GM23338 (cell line): ENCODE data around the gene TMEM200A. TPM values are rescaled to one million over a fixed set of nuclear protein-coding genes. Genes with fewer than 3 reads are reported as not detected.

Experiments
- ATAC-seq: fragments of 200-7000 bp; cut with Tn5 transposase; 3 replicates; pipeline ENCODE4 v1.9.1; 2020
- DNase-seq: peaks from one replicate; pipeline ENCODE4 v3.0.0-alpha.2; 2015; ENCODE audit warnings: low spot score
- H2AFZ ChIP-seq: fragments of 200-600 bp; sonication (generic); 2 replicates; pipeline ENCODE4 v1.8.0; 2016; ENCODE audit warnings: antibody characterized with exemption, mild to moderate bottlenecking, moderate library complexity
- H3F3A ChIP-seq: fragments of 200-600 bp; sonication (generic); replicated peaks from 2 replicates; pipeline ENCODE4 v1.8.0; 2017; ENCODE audit warnings: antibody characterized with exemption, mixed run types, low read depth
- H3K27ac ChIP-seq: fragments of 200-600 bp; sonication (generic); 2 replicates; pipeline ENCODE4 v1.6.1; 2016; ENCODE audit warnings: low read depth
- H3K27me3 ChIP-seq: fragments of 200-600 bp; sonication (generic); 2 replicates; pipeline ENCODE4 v1.8.0; 2016; ENCODE audit warnings: mild to moderate bottlenecking, mixed run types, moderate library complexity; ENCODE audit not compliant: insufficient read depth
- H3K36me3 ChIP-seq: fragments of 200-600 bp; sonication (generic); 2 replicates; pipeline ENCODE4 v1.8.0; 2016; ENCODE audit warnings: mild to moderate bottlenecking; ENCODE audit not compliant: insufficient read depth
- H3K4me1 ChIP-seq: fragments of 200-600 bp; sonication (generic); 2 replicates; pipeline ENCODE4 v1.8.0; 2016; ENCODE audit warnings: mild to moderate bottlenecking, moderate library complexity; ENCODE audit not compliant: insufficient read depth
- H3K4me2 ChIP-seq: fragments of 200-600 bp; sonication (generic); 2 replicates; pipeline ENCODE4 v1.7.1; 2017; ENCODE audit warnings: mixed run types
- H3K4me3 ChIP-seq: fragments of 200-600 bp; sonication (generic); 2 replicates; pipeline ENCODE4 v1.6.1; 2016; ENCODE audit warnings: mixed run types
- H3K79me2 ChIP-seq: fragments of 200-600 bp; sonication (generic); replicated peaks from 2 replicates; pipeline ENCODE4 v1.8.0; 2017; ENCODE audit warnings: mild to moderate bottlenecking; ENCODE audit not compliant: insufficient read depth
- H3K9me2 ChIP-seq: fragments of 200-600 bp; sonication (generic); 2 replicates; pipeline ENCODE4 v1.8.0; 2017; ENCODE audit not compliant: insufficient read depth
- H4K20me1 ChIP-seq: fragments of 200-600 bp; sonication (generic); replicated peaks from 2 replicates; pipeline ENCODE4 v1.8.0; 2017; ENCODE audit warnings: mild to moderate bottlenecking; ENCODE audit not compliant: insufficient read depth
- H3K27ac Mint-ChIP-seq: 2 replicates; pipeline ENCODE4 v1.8.0; 2020; ENCODE audit warnings: inconsistent platforms, mild to moderate bottlenecking, moderate library complexity, mixed read lengths
- H3K27me3 Mint-ChIP-seq: 3 replicates; pipeline ENCODE4 v1.8.0; 2022; ENCODE audit warnings: low read depth, mild to moderate bottlenecking, moderate library complexity, mixed read lengths, inconsistent platforms; ENCODE audit not compliant: insufficient read depth, poor library complexity
- H3K36me3 Mint-ChIP-seq: 3 replicates; pipeline ENCODE4 v1.8.0; 2021; ENCODE audit warnings: low read depth, mild to moderate bottlenecking, inconsistent platforms, moderate library complexity, mixed read lengths
- H3K4me1 Mint-ChIP-seq: 3 replicates; pipeline ENCODE4 v1.8.0; 2020; ENCODE audit warnings: mild to moderate bottlenecking, inconsistent platforms, mixed read lengths
- H3K4me3 Mint-ChIP-seq: 3 replicates; pipeline ENCODE4 v1.8.0; 2021; ENCODE audit warnings: moderate library complexity, mild to moderate bottlenecking, inconsistent platforms, mixed read lengths
- H3K9me3 Mint-ChIP-seq: 3 replicates; pipeline ENCODE4 v1.8.0; 2020; ENCODE audit warnings: moderate library complexity, mild to moderate bottlenecking, inconsistent platforms, mixed read lengths
- CREB1 ChIP-seq: fragments of 250-450 bp; sonication (Bioruptor Pico); IDR thresholded peaks from 2 replicates; pipeline ENCODE4 v1.5.0; 2020; ENCODE audit warnings: low read depth, mild to moderate bottlenecking, moderate library complexity
- CTCF ChIP-seq, 2 experiments: fragments of 200-600 bp in 1 of 2; sonication (generic) in 1 of 2; conservative IDR thresholded peaks; 2 replicates each; pipeline versions ENCODE4 v1.5.1 to v1.6.1; 2016 to 2017; ENCODE audit warnings: antibody characterized with exemption in 2 of 2, low read depth in 2 of 2, mild to moderate bottlenecking in 2 of 2, moderate library complexity in 1 of 2
- EZH2 ChIP-seq: fragments of 200-600 bp; sonication (generic); IDR thresholded peaks from one replicate; pipeline ENCODE4 v1.8.0; 2017; ENCODE audit warnings: antibody characterized with exemption, mild to moderate bottlenecking, low read depth; ENCODE audit not compliant: unreplicated experiment
- JUNB ChIP-seq: IDR thresholded peaks from one replicate; pipeline ENCODE4 v1.6.1; 2016; ENCODE audit warnings: antibody characterized with exemption; ENCODE audit not compliant: unreplicated experiment
- NANOG ChIP-seq: IDR thresholded peaks from 2 replicates; pipeline ENCODE4 v1.6.1; 2016; ENCODE audit warnings: antibody characterized with exemption, borderline replicate concordance
- POLR2AphosphoS5 ChIP-seq: IDR thresholded peaks from 2 replicates; pipeline ENCODE4 v1.6.1; 2016; ENCODE audit warnings: antibody characterized with exemption, low read depth
- REST ChIP-seq: IDR thresholded peaks from one replicate; pipeline ENCODE4 v1.6.1; 2018; ENCODE audit warnings: antibody characterized with exemption; ENCODE audit not compliant: unreplicated experiment
- STAT1 ChIP-seq: IDR thresholded peaks from one replicate; pipeline ENCODE4 v1.6.1; 2016; ENCODE audit warnings: antibody characterized with exemption; ENCODE audit not compliant: unreplicated experiment
- ZNF114 ChIP-seq: fragments of 250-450 bp; sonication (Bioruptor Pico); IDR thresholded peaks from 2 replicates; pipeline ENCODE4 v1.5.0; 2020; ENCODE audit warnings: mild to moderate bottlenecking, moderate library complexity
- ZNF331 ChIP-seq: fragments of 250-450 bp; sonication (Bioruptor Pico); IDR thresholded peaks from 2 replicates; pipeline ENCODE4 v1.5.0; 2020; ENCODE audit warnings: low read depth, mild to moderate bottlenecking, moderate library complexity
- ZNF462 ChIP-seq: fragments of 250-450 bp; sonication (Bioruptor Pico); IDR thresholded peaks from 2 replicates; pipeline ENCODE4 v1.5.0; 2020; ENCODE audit warnings: mild to moderate bottlenecking, moderate library complexity
- polyA plus RNA-seq: library from polyadenylated mRNA; unstranded; fragments of >200 nt; fragmentation: Nextera tagmentation; extraction: Ambion mirVana; gene quantifications from 2 replicates; pipeline ENCODE4 v1.2.1, GENCODE V29; 2016
- total RNA-seq: library from RNA; depleted of rRNA; stranded (reverse); fragments of >200 nt; shearing (Covaris generic); gene quantifications from 2 replicates; pipeline ENCODE4 v1.2.3, GENCODE V29; 2014

TMEM200A gene
- total and polyA plus RNA-seq, 2 experiments from 2014 or later = 7.1 to 22.7 TPM

GRCh38 chr6:130393306-130393705 lies 27.5 kb downstream of the TMEM200A start:
- no peaks in the 10 kb centered on the region for H3K27me3 Mint-ChIP-seq
- no peaks in the 10 kb centered on the region; the same call in 2 of the 3 replicates for H3K36me3 Mint-ChIP-seq
- Histone ChIP-seq H3K27ac (no peak overlapping the region), H3K4me3 (no peak overlapping the region), H3K27me3 (no peaks in the 10 kb centered on the region), H4K20me1 (no peaks in the 10 kb centered on the region), H2AFZ (no peak overlapping the region), H3K4me2 (no peak overlapping the region), H3K36me3 (no peaks in the 10 kb centered on the region), H3K79me2 (no peaks in the 10 kb centered on the region; the same call in 1 of the 2 replicates), H3F3A (no peaks in the 10 kb centered on the region), H3K4me1 (no peaks in the 10 kb centered on the region), H3K9me2 (no peaks in the 10 kb centered on the region)
- ATAC-seq (no peak), DNase-seq (no peak)
- no peak overlapping the region for H3K4me3 Mint-ChIP-seq
- TF ChIP-seq STAT1 (no peak), POLR2AphosphoS5 (no peak), CREB1 (no peak), ZNF462 (CRISPR knock-in tag) (no peak), EZH2 (no peak), REST (no peak), JUNB (no peak), ZNF331 (CRISPR knock-in tag) (no peak), CTCF (conservative IDR thresholded peaks at IDR 0.05; ENCODE audit: low read depth in 2 of 2) (no peak), NANOG (no peak), ZNF114 (CRISPR knock-in tag) (no peak)
- peak overlapping the region; percentile 67 for H3K27ac Mint-ChIP-seq
- peaks cover 12% of the 10 kb centered on the region for H3K4me1 Mint-ChIP-seq
- H3K9me3 Mint-ChIP-seq = no peaks in the 10 kb centered on the region
